Small intestine (tissue), 7 donors: Measurements from ENCODE around the gene VPREB3. TPM values are rescaled to one million over a fixed set of nuclear protein-coding genes. Genes with fewer than 3 reads are reported as not detected.

ENCODE experiments used
- DNase-seq, 2 donors: peaks; one replicate each; pipeline versions ENCODE4 v3.0.0 to v3.0.0-alpha.2; 2013
- FAIRE-seq: peaks from 2 replicates; lab custom pipeline; 2012; peaks lifted over from hg19 to GRCh38; lab: Jason Lieb, UNC
- H3K27ac ChIP-seq, 3 donors: one replicate each; pipeline ENCODE4 v1.5.1; 2013; ENCODE audit warnings: low read length in 2 of 3, mild to moderate bottlenecking in 2 of 3, control low read depth in 1 of 3, inconsistent platforms in 1 of 3, low read depth in 1 of 3, moderate library complexity in 1 of 3
- H3K27me3 ChIP-seq, 3 donors: one replicate each; pipeline ENCODE4 v1.6.1; 2013; ENCODE audit warnings: low read length in 3 of 3, inconsistent platforms in 1 of 3; ENCODE audit not compliant: control insufficient read depth in 3 of 3, insufficient read depth in 3 of 3
- H3K36me3 ChIP-seq, 3 donors: one replicate each; pipeline ENCODE4 v1.6.1; 2013; ENCODE audit warnings: low read length in 3 of 3, inconsistent platforms in 1 of 3, low read depth in 1 of 3, mild to moderate bottlenecking in 1 of 3, moderate library complexity in 1 of 3; ENCODE audit not compliant: control insufficient read depth in 3 of 3, insufficient read depth in 2 of 3
- H3K4me1 ChIP-seq, 3 donors: one replicate each; pipeline ENCODE4 v1.6.1; 2013; ENCODE audit warnings: low read length in 2 of 3, inconsistent platforms in 1 of 3, low read depth in 1 of 3, mild to moderate bottlenecking in 1 of 3, moderate library complexity in 1 of 3; ENCODE audit not compliant: control insufficient read depth in 3 of 3, insufficient read depth in 2 of 3
- H3K4me3 ChIP-seq, 3 donors: one replicate each; pipeline ENCODE4 v1.5.1; 2013; ENCODE audit warnings: low read length in 3 of 3, control low read depth in 1 of 3, inconsistent platforms in 1 of 3, low read depth in 1 of 3, mild to moderate bottlenecking in 1 of 3, moderate library complexity in 1 of 3
- H3K9me3 ChIP-seq, 2 donors: one replicate each; pipeline ENCODE4 v1.6.1; 2013; ENCODE audit warnings: low read depth in 1 of 2, low read length in 1 of 2; ENCODE audit not compliant: control insufficient read depth in 2 of 2, insufficient read depth in 1 of 2
- WGBS, 3 donors: extraction: QIAGEN DNeasy Blood & Tissue Kit; methylation state at CpG; one replicate each; pipeline ENCODE4 v1.1.7; 2013; 5-methylcytosine and 5-hydroxymethylcytosine counted together
- polyA plus RNA-seq, 4 donors: library from polyadenylated mRNA; stranded (reverse) in 3 of 4; unstranded in 1 of 4; fragments of 200-250 nt in 3 of 4; fragments of 120-200 nt in 1 of 4; gene quantifications; one replicate each; pipeline versions ENCODE4 v1.2.1 to v1.2.3, GENCODE V29; 2013
- donor health status: healthy with polysubstance abuse.
- donor health status: control.
- donor health status: control.
- donor health status: Bipolar disorder and iron deficiency.
- donor health status: healthy.

The VPREB3 gene
- polyA plus RNA-seq, 4 donors, result 0.95 to 6.2 TPM; not detected in 2

DNA sequence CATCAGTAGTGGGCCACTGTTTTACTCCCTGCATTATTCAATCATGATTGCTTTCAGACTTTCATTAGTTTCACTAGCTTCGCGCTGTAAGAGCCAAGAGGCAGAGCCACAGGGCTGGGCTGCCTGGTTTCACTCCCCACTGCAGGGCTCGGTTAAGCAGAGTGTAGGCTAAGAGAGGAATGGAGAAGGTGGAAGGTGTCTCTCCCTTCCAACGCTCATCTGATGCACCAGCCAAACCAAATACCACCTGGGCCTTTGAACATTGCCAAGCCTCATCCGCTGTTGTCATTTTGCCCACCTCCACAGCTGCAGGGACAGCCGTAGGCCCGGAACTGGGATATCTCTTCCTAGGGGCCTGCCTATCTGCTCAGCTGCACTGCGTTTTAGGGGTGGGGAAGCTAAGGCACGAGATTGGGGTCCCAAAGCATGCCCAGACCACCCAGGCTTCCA is 32.1 kb upstream of the VPREB3 start:
- H3K4me3 ChIP-seq, result peak overlapping the region in 2 of 3 donors; percentile 68 to 70
- peak overlapping the region; percentile 95 to 100 (median 99) for H3K27ac ChIP-seq
- no peaks in the 10 kb centered on the region for H3K9me3 ChIP-seq
- H3K4me1 ChIP-seq, result peaks cover 3 to 60% (median 6%) of the 10 kb centered on the region in 3 donors
- FAIRE-seq, result no peak
- DNase-seq, result no peak
- peaks cover 0 to 16% (median 0%) of the 10 kb centered on the region in 3 donors for H3K36me3 ChIP-seq
- no peaks in the 10 kb centered on the region for H3K27me3 ChIP-seq
- WGBS, 3 donors, result 46 to 58% (median 52%) methylated on average over 9 of the region's 9 CpGs

DNA sequence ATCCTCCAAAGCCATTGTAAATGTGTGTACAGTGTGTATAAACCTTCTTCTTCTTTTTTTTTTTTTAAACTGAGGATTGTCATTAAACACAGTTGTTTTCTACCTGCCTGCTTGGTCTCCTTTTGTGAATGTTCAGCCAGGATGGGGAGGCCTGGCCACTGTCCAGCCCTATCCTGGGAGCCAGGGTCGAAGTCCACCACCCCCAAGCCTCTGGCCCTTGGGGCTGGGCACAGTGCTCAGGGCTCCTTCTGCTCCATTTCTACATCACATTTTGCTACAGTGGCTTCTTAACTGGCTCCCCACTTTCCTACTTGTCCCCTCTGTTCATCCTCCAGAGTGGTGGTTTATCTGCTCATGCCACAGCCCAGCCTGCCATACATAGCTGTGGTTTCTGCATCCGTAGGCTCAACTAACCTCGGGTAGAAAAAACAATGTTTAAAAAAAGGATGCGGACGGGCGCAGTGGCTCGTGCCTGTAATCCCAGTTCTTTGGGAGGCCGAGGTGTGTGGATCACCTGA is 30.0 kb upstream of the VPREB3 start:
- no peak overlapping the region for H3K4me3 ChIP-seq
- peaks cover 0 to 20% (median 0%) of the 10 kb centered on the region in 3 donors for H3K36me3 ChIP-seq
- peak overlapping the region in 1 of 3 donors; percentile 61 for H3K27ac ChIP-seq
- DNase-seq (peak; percentile 46 to 51), FAIRE-seq (no peak)
- WGBS, 3 donors, result 46 to 62% (median 52%) methylated on average over 8 of the region's 8 CpGs
- H3K9me3 ChIP-seq, result no peaks in the 10 kb centered on the region
- H3K4me1 ChIP-seq, result peaks cover 3 to 55% (median 6%) of the 10 kb centered on the region in 3 donors
- no peaks in the 10 kb centered on the region for H3K27me3 ChIP-seq

DNA sequence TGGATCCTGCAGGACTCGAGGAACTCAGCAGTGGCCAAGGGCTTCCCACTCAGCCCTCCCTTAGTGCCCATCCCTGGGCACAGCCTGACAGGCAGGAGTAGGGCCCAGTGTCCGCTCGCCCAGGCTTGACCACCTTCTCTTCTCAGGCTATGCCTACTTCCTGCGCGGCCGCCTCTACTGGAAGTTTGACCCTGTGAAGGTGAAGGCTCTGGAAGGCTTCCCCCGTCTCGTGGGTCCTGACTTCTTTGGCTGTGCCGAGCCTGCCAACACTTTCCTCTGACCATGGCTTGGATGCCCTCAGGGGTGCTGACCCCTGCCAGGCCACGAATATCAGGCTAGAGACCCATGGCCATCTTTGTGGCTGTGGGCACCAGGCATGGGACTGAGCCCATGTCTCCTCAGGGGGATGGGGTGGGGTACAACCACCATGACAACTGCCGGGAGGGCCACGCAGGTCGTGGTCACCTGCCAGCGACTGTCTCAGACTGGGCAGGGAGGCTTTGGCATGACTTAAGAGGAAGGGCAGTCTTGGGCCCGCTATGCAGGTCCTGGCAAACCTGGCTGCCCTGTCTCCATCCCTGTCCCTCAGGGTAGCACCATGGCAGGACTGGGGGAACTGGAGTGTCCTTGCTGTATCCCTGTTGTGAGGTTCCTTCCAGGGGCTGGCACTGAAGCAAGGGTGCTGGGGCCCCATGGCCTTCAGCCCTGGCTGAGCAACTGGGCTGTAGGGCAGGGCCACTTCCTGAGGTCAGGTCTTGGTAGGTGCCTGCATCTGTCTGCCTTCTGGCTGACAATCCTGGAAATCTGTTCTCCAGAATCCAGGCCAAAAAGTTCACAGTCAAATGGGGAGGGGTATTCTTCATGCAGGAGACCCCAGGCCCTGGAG is 29.3 kb upstream of the VPREB3 start:
- FAIRE-seq (no peak), DNase-seq (no peak)
- H3K4me1 ChIP-seq, result peaks cover 3 to 59% (median 3%) of the 10 kb centered on the region in 3 donors
- WGBS, 3 donors, result 79 to 85% (median 79%) methylated on average over 14 to 15 of the region's 15 CpGs
- peaks cover 0 to 20% (median 0%) of the 10 kb centered on the region in 3 donors for H3K36me3 ChIP-seq
- no peaks in the 10 kb centered on the region for H3K27me3 ChIP-seq
- peak overlapping the region in 1 of 3 donors; percentile 61 for H3K27ac ChIP-seq
- H3K9me3 ChIP-seq, result no peaks in the 10 kb centered on the region
- H3K4me3 ChIP-seq, result no peak overlapping the region

DNA sequence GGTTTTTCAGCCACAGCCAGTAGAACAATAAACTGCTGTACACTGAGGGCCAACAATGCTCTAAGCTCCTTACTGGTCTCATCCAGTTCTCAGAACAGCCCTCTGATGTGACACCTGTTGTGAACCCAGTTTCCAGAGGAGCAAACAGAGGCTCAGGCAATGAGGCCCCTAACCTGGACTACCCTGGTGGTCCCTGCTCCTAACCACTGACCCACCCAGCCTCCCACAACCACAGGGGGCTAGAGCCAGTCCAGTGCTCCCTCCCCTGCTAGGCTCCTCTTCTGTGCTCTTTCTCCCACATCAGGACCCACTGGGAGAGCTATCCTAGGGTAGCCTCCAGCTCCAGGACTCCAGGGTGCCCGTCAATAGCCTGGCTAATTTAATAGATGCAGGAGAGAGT is 28.5 kb upstream of the VPREB3 start:
- no peak for FAIRE-seq
- 81 to 100% (median 93%) methylated on average over 1 of the region's 1 CpG for WGBS, 3 donors

DNA sequence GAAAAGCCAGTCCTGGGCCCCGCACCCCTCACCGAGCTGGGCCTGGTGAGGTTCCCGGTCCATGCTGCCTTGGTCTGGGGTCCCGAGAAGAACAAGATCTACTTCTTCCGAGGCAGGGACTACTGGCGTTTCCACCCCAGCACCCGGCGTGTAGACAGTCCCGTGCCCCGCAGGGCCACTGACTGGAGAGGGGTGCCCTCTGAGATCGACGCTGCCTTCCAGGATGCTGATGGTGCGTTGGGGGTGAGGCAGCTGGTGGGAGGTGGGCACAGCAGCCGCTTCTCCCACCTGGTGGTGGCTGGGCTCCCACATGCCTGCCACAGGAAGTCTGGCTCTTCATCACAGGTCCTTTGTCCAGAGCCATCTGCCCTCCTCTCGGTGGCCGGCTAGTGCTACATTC is 28.0 kb upstream of the VPREB3 start:
- FAIRE-seq, result no peak
- Histone ChIP-seq H3K36me3 (peaks cover 0 to 23% (median 0%) of the 10 kb centered on the region in 3 donors), H3K4me1 (peaks cover 0 to 64% (median 2%) of the 10 kb centered on the region in 3 donors), H3K27ac (peak overlapping the region in 1 of 3 donors; percentile 52), H3K27me3 (no peaks in the 10 kb centered on the region), H3K9me3 (no peaks in the 10 kb centered on the region), H3K4me3 (no peak overlapping the region)
- no peak for DNase-seq
- WGBS, 3 donors, result 94 to 96% (median 94%) methylated on average over 14 to 16 of the region's 16 CpGs

More for the DNA sequence above, 28.5 kb upstream of the VPREB3 start:
- DNase-seq, result no peak
- Histone ChIP-seq H3K36me3 (peaks cover 0 to 23% (median 0%) of the 10 kb centered on the region in 3 donors), H3K27ac (peak overlapping the region in 1 of 3 donors; percentile 52), H3K9me3 (no peaks in the 10 kb centered on the region), H3K4me3 (no peak overlapping the region), H3K4me1 (peaks cover 0 to 62% (median 2%) of the 10 kb centered on the region in 3 donors), H3K27me3 (no peaks in the 10 kb centered on the region)

DNA sequence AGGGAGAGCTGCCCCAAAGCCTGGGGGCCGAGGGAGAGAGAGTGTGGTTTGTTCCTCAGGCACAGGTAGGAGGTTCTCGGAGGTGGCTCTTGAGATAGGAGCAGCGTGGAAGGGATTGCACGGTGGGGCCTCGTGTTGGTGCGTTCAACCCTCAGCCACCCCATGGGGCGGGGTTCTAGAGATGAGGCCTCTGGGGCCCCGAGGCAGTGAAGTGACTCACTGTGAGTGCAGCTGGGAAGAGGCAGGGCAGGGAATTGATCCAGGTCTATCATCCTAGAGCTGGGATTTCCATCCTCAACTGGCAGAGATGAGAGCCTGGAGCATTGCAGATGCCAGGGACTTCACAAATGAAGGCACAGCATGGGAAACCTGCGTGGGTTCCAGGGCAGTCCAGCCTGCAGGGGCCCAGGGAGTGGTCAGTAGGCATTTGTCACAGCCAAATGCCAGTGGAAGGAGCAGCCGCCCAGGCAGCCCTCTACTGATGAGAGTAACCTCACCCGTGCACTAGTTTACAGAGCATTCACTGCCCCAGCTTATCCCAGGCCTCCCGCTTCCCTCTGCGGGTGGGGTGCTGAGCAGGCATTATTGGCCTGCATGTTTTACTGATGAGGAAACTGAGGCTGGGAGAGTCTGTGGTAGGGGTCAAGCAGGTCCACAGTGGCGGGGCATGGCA is 27.4 kb upstream of the VPREB3 start:
- WGBS, 3 donors, result 73 to 79% (median 75%) methylated on average over 14 of the region's 14 CpGs
- Histone ChIP-seq H3K27ac (peak overlapping the region in 1 of 3 donors; percentile 62), H3K36me3 (peaks cover 0 to 23% (median 0%) of the 10 kb centered on the region in 3 donors), H3K4me3 (no peak overlapping the region), H3K4me1 (peaks cover 0 to 64% (median 2%) of the 10 kb centered on the region in 3 donors), H3K9me3 (no peaks in the 10 kb centered on the region), H3K27me3 (no peaks in the 10 kb centered on the region)
- DNase-seq (peak in 1 of 2 donors; percentile 79), FAIRE-seq (no peak)

DNA sequence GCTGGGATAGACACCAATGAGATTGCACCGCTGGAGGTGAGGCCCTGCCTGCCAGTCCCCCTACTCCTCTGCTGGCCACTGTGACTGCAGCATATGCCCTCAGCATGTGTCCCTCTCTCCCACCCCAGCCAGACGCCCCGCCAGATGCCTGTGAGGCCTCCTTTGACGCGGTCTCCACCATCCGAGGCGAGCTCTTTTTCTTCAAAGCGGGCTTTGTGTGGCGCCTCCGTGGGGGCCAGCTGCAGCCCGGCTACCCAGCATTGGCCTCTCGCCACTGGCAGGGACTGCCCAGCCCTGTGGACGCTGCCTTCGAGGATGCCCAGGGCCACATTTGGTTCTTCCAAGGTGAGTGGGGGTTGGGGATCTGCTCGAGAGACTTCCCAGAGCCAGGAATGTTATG is 26.8 kb upstream of the VPREB3 start:
- 86 to 94% (median 91%) methylated on average over 15 of the region's 15 CpGs for WGBS, 3 donors
- H3K4me1 ChIP-seq, result peaks cover 0 to 58% (median 2%) of the 10 kb centered on the region in 3 donors
- H3K27ac ChIP-seq, result peak overlapping the region in 1 of 3 donors; percentile 62
- DNase-seq (no peak), FAIRE-seq (no peak)
- no peaks in the 10 kb centered on the region for H3K27me3 ChIP-seq
- H3K9me3 ChIP-seq, result no peaks in the 10 kb centered on the region
- H3K36me3 ChIP-seq, result peaks cover 0 to 23% (median 0%) of the 10 kb centered on the region in 3 donors
- H3K4me3 ChIP-seq, result no peak overlapping the region
